ENCODE measurements around the gene SMIM27. TPM values are rescaled to one million over a fixed set of nuclear protein-coding genes. Genes with fewer than 3 reads are reported as not detected.
A peak's percentile ranks its signal among the peaks of the same experiment; 100 is the strongest.

Gene SMIM27
- total RNA-seq, 1 experiment from 2014 or later, result 8.1 TPM

DNA sequence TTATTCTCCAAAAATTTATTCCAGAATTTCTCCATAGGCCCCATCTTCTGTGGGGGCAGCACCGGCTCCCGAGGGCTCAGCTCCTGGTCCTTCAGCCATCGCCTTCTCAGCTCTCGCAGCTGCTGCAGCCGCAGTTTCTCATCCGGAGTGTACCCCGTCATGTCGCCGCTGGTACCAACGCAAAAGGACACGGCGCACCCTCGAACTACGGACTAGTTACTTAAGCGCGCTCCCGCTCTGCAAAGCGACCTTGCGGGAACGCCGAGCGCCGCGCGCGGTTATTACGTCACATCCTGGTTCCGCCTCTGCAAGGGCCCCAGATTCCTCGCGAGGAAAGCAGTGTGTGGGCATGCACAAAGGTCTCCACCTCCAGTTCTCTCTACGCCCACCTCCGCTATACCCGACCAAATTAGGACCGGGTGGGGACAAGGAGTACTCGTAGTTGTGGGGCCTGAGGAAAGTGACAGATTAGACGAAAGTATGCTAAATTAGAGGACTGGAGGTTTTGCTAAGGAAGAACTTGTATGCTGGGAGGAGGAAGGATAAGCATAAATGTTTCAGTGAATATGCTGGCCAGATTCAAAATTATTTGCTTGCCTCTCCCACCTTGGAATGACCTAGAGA is 20.9 kb downstream of the SMIM27 start, which contains the start of gene NDUFB6 (continued):
- TF ChIP-seq, protein P1, sequence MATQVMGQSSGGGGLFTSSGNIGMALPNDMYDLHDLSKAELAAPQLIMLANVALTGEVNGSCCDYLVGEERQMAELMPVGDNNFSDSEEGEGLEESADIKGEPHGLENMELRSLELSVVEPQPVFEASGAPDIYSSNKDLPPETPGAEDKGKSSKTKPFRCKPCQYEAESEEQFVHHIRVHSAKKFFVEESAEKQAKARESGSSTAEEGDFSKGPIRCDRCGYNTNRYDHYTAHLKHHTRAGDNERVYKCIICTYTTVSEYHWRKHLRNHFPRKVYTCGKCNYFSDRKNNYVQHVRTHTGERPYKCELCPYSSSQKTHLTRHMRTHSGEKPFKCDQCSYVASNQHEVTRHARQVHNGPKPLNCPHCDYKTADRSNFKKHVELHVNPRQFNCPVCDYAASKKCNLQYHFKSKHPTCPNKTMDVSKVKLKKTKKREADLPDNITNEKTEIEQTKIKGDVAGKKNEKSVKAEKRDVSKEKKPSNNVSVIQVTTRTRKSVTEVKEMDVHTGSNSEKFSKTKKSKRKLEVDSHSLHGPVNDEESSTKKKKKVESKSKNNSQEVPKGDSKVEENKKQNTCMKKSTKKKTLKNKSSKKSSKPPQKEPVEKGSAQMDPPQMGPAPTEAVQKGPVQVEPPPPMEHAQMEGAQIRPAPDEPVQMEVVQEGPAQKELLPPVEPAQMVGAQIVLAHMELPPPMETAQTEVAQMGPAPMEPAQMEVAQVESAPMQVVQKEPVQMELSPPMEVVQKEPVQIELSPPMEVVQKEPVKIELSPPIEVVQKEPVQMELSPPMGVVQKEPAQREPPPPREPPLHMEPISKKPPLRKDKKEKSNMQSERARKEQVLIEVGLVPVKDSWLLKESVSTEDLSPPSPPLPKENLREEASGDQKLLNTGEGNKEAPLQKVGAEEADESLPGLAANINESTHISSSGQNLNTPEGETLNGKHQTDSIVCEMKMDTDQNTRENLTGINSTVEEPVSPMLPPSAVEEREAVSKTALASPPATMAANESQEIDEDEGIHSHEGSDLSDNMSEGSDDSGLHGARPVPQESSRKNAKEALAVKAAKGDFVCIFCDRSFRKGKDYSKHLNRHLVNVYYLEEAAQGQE (IDR thresholded peaks at IDR 0.05; ENCODE audit: low read depth), result no peak
- TF ChIP-seq JUND (IDR thresholded peaks at IDR 0.05), result no peak
- no peak for TF ChIP-seq EZH2phosphoT487 (IDR thresholded peaks at IDR 0.05; ENCODE audit: borderline replicate concordance)

DNA sequence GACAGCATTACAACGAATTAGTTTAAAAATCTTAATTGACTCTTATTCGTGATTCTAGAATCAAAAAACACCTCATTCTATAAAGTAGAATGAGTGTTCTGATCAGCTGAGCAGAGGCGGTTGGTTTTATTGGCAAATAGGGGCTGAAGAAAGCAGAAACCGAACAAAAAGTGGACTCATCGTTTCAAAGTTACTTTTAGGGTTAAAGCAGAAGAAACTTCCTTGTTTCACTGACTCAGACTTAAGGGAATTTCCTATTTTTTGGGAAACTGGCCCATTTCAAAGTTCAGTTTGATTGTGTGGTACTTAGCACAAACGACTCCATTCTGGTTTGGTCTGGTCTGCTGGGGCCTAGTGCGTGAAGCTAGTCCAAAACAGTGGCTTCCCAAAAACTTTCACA is 21.7 kb downstream of the SMIM27 start:
- H3K4me1 ChIP-seq (ENCODE audit: control insufficient read depth in 1 of 2, insufficient read depth in 2 of 2, low read length in 2 of 2), result peaks cover 4 to 15% of the 10 kb centered on the region in 2 experiments; a peak in 3 of 4 replicates
- POLR2A ChIA-PET, result no interaction called here
- CTCF ChIA-PET, result interaction anchor here (1.4 to 13.3 kb wide), 2 partner anchors 15 to 196 kb away, joined by 7 to 553 read pairs; no protein-coding TSS in a partner anchor
- RAD21 ChIA-PET (ENCODE audit: low non-redundant PET in 1 of 2, low total read pairs in 2 of 2, uncharacterized antibody in 2 of 2, unreplicated experiment in 2 of 2), result interaction anchor here in 1 of 2 experiments (0.7 kb wide), 1 partner anchor 23 kb away, joined by 3 read pairs; no protein-coding TSS in a partner anchor
- ATAC-seq (no peak), DNase-seq (ENCODE audit: low read depth, low spot score) (no peak)
- no peaks in the 10 kb centered on the region for H3K9me3 ChIP-seq (ENCODE audit: control insufficient read depth in 1 of 2, insufficient read depth in 1 of 2, low read depth in 1 of 2, low read length in 2 of 2)
- peak overlapping the region; percentile 80; the same call in 1 of the 2 replicates for H3K27ac ChIP-seq (ENCODE audit: low read depth, low read length)
- peaks cover 41% of the 10 kb centered on the region for H3K79me2 ChIP-seq (ENCODE audit: insufficient read depth, low read length)
- no TSS peak for BruUV-seq (replicated peaks)
- H3K4me2 ChIP-seq (ENCODE audit: low read length), result peak overlapping the region; percentile 88
- H3K4me3 ChIP-seq (replicated peaks in 1 of 2; ENCODE audit: low read depth in 1 of 2, low read length in 2 of 2), result peak overlapping the region; percentile 86 to 89
- intact Hi-C loops (cut with micrococcal nuclease), result loop anchor here (2.0 kb wide), 1 partner anchor 47 kb away; the partner anchor contains the start of gene RIGI
- no peaks in the 10 kb centered on the region for H3K9me2 ChIP-seq (ENCODE audit: insufficient read depth)
- H3K36me3 ChIP-seq (ENCODE audit: control insufficient read depth in 1 of 2, insufficient read depth in 2 of 2, low read length in 2 of 2), result peaks cover 0 to 4% of the 10 kb centered on the region in 2 experiments; a peak in 3 of 4 replicates
- H3K27me3 ChIP-seq (ENCODE audit: insufficient read depth, low read length), result no peaks in the 10 kb centered on the region
- H3K9ac ChIP-seq (ENCODE audit: low read length), result peak overlapping the region; percentile 84
- no peak overlapping the region for H2AFZ ChIP-seq (ENCODE audit: low read depth, low read length, poor library complexity, severe bottlenecking)
- H4K20me1 ChIP-seq (ENCODE audit: insufficient read depth), result no peaks in the 10 kb centered on the region
- TF ChIP-seq, protein P2, sequence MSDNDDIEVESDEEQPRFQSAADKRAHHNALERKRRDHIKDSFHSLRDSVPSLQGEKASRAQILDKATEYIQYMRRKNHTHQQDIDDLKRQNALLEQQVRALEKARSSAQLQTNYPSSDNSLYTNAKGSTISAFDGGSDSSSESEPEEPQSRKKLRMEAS (IDR thresholded peaks at IDR 0.05), result no peak
- TF ChIP-seq ZFX (IDR thresholded peaks at IDR 0.05) (no peak), JUND (IDR thresholded peaks at IDR 0.05) (no peak), POLR2AphosphoS5 (IDR thresholded peaks at IDR 0.05; ENCODE audit: low read depth, low read length) (no peak), TCF7L2 (IDR thresholded peaks at IDR 0.05; ENCODE audit: borderline replicate concordance, extremely low read depth, insufficient read depth, insufficient read length) (no peak), YY1 (IDR thresholded peaks at IDR 0.05; ENCODE audit: extremely low read depth, insufficient replicate concordance, low read depth, low read length) (no peak), CEBPB (IDR thresholded peaks at IDR 0.05; ENCODE audit: low read depth) (no peak), EGR1 (IDR thresholded peaks at IDR 0.05; ENCODE audit: low read depth) (no peak), EZH2phosphoT487 (IDR thresholded peaks at IDR 0.05; ENCODE audit: borderline replicate concordance) (no peak), SRF (IDR thresholded peaks at IDR 0.05; ENCODE audit: low read depth) (no peak), ELF1 (IDR thresholded peaks at IDR 0.05; ENCODE audit: borderline replicate concordance, low read depth) (no peak)
- TF ChIP-seq, protein P3, sequence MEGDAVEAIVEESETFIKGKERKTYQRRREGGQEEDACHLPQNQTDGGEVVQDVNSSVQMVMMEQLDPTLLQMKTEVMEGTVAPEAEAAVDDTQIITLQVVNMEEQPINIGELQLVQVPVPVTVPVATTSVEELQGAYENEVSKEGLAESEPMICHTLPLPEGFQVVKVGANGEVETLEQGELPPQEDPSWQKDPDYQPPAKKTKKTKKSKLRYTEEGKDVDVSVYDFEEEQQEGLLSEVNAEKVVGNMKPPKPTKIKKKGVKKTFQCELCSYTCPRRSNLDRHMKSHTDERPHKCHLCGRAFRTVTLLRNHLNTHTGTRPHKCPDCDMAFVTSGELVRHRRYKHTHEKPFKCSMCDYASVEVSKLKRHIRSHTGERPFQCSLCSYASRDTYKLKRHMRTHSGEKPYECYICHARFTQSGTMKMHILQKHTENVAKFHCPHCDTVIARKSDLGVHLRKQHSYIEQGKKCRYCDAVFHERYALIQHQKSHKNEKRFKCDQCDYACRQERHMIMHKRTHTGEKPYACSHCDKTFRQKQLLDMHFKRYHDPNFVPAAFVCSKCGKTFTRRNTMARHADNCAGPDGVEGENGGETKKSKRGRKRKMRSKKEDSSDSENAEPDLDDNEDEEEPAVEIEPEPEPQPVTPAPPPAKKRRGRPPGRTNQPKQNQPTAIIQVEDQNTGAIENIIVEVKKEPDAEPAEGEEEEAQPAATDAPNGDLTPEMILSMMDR (IDR thresholded peaks at IDR 0.05 in 2 of 3, conservative IDR thresholded peaks at IDR 0.05 in 1 of 3; ENCODE audit: borderline replicate concordance in 1 of 3, insufficient read depth in 1 of 3, low read depth in 2 of 3, low read length in 2 of 3), result no peak
- TF ChIP-seq, protein P1 (IDR thresholded peaks at IDR 0.05; ENCODE audit: low read depth), result no peak
